ENCODE results near the gene RNPS1.

DNA sequence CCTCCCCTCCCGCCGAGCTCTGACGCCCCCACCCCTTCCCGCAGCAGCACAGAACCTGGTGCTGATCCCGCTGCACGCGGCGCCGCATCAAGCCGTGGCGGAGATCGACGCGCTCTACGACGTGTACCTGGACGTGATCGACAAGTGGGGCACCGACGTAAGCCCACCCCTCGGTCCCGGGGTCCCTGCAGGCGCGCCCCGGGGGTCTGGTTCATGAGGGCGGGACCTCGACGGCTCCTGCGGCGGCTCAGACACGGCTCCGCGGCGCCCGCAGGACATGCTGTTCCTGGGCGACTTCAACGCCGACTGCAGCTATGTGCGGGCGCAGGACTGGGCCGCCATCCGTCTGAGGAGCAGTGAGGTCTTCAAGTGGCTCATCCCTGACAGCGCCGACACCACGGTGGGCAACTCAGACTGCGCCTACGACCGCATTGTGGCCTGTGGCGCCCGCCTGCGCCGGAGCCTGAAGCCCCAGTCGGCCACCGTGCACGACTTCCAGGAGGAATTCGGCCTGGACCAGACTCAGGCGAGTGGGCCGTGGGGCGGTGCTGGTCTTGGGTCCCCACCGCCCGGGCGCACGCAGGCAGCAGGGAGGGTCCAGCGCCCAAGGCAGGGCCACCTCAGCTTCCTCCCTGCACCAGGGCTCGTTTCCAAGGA, 30.3 kb downstream of the RNPS1 start:
- TF ChIP-seq, protein P1, sequence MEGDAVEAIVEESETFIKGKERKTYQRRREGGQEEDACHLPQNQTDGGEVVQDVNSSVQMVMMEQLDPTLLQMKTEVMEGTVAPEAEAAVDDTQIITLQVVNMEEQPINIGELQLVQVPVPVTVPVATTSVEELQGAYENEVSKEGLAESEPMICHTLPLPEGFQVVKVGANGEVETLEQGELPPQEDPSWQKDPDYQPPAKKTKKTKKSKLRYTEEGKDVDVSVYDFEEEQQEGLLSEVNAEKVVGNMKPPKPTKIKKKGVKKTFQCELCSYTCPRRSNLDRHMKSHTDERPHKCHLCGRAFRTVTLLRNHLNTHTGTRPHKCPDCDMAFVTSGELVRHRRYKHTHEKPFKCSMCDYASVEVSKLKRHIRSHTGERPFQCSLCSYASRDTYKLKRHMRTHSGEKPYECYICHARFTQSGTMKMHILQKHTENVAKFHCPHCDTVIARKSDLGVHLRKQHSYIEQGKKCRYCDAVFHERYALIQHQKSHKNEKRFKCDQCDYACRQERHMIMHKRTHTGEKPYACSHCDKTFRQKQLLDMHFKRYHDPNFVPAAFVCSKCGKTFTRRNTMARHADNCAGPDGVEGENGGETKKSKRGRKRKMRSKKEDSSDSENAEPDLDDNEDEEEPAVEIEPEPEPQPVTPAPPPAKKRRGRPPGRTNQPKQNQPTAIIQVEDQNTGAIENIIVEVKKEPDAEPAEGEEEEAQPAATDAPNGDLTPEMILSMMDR (IDR thresholded peaks at IDR 0.05): no peak
- TF ChIP-seq POLR2A (IDR thresholded peaks at IDR 0.05): no peak
